GM21381 (cell line): ENCODE data around the gene NXNL2.

Experiments
- ATAC-seq: cut with Tn5 transposase; IDR thresholded peaks from one replicate; pipeline ENCODE4 v1.9.1; 2021; ENCODE audit warnings: mild to moderate bottlenecking, moderate library complexity; ENCODE audit not compliant: unreplicated experiment

NXNL2 gene

GRCh38 chr9:88531920-88532698 lies 2.9 kb upstream of the NXNL2 start:
- ATAC-seq: no peak

- no peak for ATAC-seq
Measured at GRCh38 chr9:88533951-88534455, 975 bp upstream of the NXNL2 start.

- no peak for ATAC-seq
Measured at GRCh38 chr9:88535226-88536022, 446 bp downstream of the NXNL2 start.

- ATAC-seq: no peak
Measured at GRCh38 chr9:88536023-88536324, 996 bp downstream of the NXNL2 start.

GRCh38 chr9:88536951-88537760 lies 2.2 kb downstream of the NXNL2 start:
- ATAC-seq: no peak

GRCh38 chr9:88537761-88538091 lies 2.7 kb downstream of the NXNL2 start:
- no peak for ATAC-seq

GRCh38 chr9:88538311-88539085 lies 3.5 kb downstream of the NXNL2 start:
- ATAC-seq: no peak

- ATAC-seq: no peak
Measured at GRCh38 chr9:88539246-88539645, 4.3 kb downstream of the NXNL2 start.

- no peak for ATAC-seq
Measured at GRCh38 chr9:88540251-88540763, 5.3 kb downstream of the NXNL2 start.

GRCh38 chr9:88544245-88544644 lies 9.3 kb downstream of the NXNL2 start:
- ATAC-seq: no peak

GRCh38 chr9:88551546-88552137 lies 16.7 kb downstream of the NXNL2 start:
- no peak for ATAC-seq

GRCh38 chr9:88553350-88553749 lies 18.4 kb downstream of the NXNL2 start:
- ATAC-seq: no peak

GRCh38 chr9:88555268-88555980 lies 20.4 kb downstream of the NXNL2 start:
- ATAC-seq: no peak

- ATAC-seq: no peak
Measured at GRCh38 chr9:88559661-88560060, 24.7 kb downstream of the NXNL2 start.

GRCh38 chr9:88567870-88568269 lies 32.9 kb downstream of the NXNL2 start:
- ATAC-seq: peak; percentile 69

GRCh38 chr9:88571419-88571818 lies 36.4 kb downstream of the NXNL2 start:
- no peak for ATAC-seq

GRCh38 chr9:88572684-88573083 lies 37.7 kb downstream of the NXNL2 start:
- no peak for ATAC-seq

GRCh38 chr9:88574953-88575352 lies 40.0 kb downstream of the NXNL2 start:
- no peak for ATAC-seq
